Stimulated activated CD4-positive, alpha-beta T cell treated with anti-CD3 and anti-CD28 coated beads, Interleukin-2, amount 100 ng/mL, for 4 hours (primary cell): ENCODE data around the gene CHRM1.

Experiments used
- DNase-seq: peaks from one replicate; pipeline ENCODE4 v3.0.0-alpha.2; 2020; ENCODE audit warnings: low read depth

Gene CHRM1

DNA sequence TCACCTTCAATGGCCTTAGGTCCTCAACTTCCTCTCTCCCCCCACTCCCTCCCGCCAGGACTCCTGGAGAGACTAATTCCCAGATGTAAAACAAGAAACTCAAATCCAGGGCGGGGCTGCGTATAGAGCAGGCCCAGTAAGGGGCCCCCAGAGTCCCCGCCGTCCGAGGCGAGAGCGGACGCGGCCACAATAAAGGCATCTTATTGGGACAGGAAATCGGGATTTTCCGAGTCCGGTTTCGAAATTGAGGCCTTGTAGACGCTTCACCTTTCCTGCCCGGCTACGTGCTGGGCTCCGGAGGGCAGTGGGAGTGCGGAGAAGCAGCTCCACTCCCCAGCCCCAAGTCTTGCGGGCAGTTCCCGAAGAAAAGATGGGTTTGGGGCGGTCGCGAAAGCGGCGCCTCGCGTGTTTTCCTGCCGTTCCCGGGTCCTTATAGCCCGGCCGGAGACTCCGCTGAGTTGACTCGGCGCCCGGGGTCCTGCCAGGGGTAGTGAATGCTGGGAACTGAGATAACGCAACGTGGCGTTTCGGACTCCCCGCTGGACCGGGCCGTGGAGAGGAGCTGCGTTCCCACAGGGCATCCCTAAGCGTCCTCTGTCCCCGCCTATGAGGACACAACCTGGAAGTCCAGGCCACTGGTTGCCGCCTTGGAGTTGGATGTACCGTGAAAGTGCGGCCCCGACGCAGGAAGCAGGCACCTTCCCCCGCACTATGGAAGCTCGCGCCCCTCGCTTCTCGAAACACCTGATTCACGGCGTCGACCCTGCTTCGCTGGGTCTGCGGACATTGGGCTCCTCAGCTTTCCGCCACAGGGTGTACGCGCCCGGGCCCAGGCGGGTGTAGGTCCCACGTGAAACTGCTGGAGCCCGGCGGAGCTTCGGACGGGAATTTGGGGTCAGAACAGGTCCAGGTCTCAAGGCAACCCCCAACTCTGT lies 4.8 kb upstream of the CHRM1 start:
- no peak for DNase-seq

DNA sequence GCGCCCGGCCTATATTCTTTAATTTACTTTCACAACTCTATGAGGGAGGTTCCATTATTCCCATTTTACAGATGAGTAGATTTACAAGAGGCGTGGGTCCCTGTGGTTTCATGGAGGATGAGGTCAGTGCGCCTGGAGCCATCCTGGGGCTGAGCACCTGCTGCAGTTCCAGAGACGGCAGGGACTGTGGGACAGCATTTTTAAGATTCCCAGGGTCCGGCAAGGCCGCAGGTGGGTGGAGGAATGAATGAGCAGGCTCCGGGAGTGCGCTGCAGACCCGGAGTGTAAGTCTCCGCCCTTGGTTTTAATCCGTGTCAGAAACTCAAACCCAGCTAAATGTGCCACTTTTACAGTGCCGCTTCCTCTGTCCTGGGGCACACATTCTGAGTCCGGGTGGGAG lies 4.1 kb upstream of the CHRM1 start:
- no peak for DNase-seq

DNA sequence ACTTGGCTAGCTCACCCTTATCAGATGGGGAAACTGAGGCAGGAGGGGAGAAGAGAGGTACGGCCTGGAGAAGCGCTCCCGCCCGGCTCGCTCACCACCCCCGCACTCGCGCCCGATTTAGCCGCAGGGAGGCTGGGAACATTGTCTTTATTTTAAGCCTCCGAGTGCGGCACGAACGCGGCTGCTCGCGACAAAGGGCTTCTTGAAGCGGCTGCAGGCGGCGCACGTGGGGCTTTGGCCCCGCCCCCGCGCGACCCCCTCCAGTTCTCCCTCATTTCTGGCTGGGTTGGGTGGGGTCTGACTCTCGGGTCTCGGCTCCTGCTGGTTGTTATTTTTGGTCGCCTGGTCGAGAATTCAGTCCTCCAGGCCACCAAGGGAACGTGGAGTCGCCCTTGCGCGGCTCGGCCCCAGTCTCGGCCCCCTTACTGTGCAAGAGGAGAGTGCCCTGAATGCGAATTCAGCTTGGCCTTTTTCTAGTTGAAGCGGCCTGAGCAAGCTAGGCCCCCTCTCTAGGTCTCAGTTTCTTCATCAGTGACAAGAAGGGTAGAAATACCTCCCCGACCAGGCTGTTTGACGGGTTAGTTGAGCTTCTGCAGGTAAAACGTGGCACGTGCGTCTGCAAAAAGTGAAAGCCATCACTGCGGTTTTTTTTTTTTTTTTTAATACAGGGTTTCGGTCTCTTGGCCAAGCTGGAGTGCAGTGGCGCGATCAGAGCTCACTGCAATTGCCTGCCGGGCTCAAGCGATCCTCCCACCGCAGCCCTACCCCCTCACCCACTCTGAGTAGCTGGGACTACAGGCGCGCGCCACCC lies 2.6 kb upstream of the CHRM1 start:
- no peak for DNase-seq

DNA sequence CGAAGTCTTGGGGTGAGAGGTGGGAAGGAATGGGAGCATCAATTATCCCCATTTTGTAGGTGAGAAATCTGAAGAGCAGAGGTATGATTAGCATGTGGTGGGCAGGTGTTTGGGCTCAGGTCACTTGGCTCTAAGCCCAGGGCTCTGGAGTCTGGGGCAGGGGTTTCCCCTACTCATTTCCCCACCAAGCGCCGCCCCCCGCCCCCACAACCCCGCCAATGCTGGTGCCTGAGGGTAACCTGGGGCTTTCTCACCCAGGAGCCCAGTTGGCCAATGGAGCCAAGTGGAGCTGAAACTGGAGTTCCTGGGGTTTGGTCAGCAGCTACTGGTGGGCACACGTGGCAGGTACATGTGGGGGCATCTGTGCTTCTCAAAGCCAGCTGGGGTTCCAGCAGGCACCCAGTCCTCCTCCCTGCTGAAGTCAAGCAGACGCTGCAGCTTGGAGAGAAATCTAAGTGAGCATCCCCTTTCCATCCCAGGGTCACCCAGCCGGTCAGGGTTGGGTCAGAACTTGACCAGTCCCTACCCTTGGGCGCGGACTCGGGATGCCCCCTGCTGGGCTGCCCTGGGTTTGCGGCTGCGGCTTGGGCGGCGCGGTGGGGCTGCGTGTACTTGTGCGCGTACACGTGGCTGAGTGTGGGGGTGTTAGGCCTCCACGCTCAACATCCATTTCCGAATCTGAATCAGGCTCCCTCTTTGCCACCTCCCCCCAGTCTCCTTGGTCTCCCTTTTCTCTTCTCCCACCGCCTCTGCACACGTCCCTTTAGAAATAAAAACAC lies 1.7 kb upstream of the CHRM1 start:
- DNase-seq = peak; percentile 44

DNA sequence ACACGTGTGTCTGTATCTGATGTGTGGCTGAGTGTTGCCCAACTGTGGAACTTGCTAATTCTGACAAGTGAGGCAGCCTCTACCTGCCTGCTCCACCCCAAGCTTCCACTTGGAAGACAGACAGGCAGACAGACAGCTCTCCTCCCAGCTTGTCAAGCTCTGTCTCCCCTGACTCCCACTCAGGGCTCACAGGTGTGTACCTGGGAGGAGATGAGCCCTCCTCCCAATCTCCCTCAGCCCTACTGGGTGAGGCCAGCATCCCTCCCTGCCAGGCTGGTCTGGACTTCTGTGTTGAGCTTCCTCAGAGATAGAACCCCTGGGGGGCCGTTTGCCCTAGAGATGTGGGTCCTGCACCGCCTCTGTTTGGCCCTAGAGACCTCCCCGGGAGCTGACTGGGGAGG lies 1.0 kb upstream of the CHRM1 start:
- DNase-seq = no peak

DNA sequence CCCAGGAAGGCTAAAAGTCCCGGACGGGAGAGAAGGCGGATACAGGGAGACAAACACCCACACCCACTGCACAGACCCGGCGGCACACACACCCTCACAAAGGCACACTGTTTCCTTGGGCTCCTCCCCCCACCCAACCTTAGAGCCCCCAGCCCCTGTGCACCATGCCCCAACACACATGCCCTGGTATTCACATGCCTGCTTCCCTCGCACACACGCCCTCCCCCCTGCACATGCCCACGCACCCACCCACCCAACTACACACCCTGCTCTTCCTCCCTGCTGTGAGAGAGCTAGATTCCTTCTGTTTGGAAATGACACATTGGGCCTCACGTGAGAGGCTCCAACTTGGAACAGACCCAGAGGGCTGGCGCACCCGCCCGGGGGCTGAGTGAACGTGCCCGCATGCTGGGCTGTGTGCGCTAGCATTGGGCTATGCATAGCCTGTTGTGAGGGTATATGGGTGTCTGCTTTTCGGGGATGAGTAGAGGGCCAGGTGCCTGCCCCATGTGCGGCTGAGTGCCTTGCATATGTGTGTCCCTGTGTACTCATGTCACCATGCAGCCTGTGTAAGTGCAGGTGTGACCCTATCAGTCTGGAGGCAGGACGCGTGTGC lies 518 bp upstream of the CHRM1 start:
- no peak for DNase-seq

DNA sequence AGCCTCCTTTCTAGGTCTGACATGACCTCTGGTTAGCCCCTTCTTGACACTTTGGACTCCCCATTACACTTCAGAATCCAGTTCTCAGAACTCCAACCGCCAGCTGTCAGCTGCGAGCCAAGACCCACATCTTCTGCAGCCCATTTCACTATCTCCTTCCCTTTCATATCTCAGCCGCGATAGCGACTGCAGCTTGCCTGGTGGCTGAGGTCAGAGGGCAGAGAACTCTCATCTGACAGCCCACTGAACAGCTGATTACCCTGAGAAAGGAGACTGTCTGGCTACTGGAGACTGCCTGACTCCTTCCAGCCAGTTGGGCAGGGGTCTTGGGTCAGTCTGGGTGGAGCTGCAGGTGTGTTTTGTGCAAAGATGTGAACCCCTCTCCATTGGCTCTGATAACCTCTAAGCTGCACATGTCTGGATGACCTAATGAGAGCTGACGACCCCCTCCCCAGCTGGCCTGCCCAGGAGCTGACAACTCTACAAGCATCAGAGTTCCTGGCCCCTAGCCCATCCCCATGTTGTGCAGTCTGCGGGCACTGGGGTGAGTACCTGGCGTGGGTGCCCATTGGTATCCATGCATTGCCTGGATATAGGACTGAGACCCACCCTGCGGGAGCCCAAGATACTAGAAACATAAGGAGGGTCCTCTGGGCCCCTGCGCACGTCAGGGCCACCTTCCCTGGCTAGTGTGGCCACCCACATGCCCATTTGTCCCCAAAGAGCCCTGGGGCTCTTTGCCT lies 1.1 kb downstream of the CHRM1 start:
- DNase-seq = no peak

DNA sequence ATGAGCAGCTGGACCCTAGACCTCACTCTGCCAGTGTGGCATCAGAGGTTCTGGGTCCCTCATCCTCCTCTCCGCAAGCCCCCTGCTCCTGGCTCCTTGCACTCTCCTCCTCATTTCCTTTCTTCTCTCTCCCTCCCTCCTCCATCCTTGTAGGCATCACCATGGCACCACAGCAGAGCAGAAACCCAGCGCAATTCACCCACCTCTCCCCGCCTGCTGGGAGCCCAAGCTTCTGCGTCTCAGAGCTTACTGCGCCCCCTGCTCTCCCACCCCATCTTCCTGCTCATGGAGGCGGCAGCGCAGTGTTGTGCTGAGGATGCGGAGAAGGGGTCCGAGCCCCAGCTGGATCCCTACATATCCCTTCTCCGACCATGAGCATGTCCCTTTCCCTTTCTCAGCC lies 1.7 kb downstream of the CHRM1 start:
- no peak for DNase-seq

DNA sequence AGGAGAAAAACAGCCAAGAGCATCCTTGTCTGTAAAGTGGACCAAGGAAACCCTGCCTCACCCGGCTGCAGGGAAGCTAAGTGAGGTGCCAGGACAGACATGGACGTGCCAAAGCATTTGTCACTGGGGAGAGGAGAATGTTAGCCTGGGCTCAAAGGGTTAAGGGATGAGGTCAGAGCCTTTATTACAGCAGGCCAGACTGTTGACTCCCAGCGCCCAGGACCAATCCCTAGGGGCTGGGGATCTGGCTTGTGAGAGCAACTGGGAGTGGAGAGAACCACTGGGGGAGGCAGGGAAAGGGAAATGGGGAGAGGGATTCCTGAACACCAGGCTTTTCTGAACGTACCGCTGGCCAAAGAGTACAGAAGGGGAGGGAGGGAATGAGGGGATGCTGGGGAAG lies 2.6 kb downstream of the CHRM1 start:
- no peak for DNase-seq

DNA sequence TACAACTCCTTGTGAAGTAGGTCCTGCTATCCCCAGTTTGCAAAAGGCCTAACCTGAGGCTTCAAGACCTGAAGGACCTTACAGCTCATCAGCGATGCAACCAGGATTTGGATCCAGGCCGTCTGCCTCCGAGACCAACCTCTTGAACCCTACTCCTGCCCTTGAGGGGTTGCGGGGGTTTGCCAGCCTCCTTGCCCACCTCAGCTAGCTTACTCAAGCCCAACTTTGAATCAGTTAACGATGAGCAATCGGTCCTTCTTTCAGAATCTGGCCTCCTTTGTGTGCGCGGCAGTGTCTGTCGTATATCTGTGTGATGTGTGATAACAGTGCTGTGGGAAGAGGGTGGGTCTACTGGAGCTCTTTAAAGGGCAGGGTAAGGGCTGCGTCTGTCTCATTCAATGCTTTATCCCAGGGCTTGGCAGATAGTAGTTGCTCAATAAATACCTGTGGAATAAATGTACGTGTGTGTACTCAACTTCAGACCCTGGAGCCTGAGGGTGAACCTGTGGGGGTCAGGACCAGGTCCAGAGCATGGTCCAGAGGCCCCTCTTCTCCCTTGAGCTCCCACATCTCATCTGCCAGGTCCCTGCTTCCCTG lies 3.2 kb downstream of the CHRM1 start:
- no peak for DNase-seq

DNA sequence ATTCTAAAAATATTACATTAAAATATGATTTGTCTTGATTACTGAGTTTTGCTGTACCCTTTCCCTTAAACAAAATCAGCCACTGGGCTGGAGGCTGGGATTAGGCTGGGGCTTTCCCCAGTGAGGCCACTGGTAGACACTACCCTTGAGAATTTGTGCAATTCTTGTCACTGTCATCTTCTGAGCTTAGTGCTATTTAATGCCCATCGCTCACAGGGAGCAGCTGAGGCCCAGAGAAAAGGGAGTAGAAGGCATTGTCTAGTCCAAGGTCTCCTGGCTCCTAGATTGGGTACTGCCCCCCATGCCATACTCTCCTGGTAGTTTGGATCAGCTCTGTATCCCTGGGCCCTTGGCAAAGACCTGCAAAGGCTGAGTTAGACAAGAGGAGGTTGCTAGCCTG lies 6.7 kb downstream of the CHRM1 start:
- DNase-seq = no peak

DNA sequence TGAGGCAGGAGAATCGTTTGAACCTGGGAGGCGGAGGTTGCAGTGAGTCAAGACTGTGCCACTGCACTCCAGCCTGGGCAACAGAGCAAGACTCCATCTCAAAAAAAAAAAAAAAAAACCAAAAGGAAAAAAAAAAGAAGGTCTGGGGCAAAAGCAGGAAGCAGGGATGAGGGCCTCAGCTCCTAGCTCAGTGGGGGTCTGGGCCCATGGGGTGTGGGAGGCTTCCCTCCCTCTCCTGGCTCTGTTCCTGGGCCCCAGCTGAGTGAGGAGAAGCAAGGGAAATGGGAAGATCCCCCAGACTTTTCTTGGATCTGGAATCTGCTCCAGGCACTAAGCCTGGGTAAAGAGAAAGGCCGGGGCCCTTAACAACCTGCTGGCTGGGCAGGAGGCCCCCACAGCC lies 8.9 kb downstream of the CHRM1 start:
- DNase-seq = no peak

DNA sequence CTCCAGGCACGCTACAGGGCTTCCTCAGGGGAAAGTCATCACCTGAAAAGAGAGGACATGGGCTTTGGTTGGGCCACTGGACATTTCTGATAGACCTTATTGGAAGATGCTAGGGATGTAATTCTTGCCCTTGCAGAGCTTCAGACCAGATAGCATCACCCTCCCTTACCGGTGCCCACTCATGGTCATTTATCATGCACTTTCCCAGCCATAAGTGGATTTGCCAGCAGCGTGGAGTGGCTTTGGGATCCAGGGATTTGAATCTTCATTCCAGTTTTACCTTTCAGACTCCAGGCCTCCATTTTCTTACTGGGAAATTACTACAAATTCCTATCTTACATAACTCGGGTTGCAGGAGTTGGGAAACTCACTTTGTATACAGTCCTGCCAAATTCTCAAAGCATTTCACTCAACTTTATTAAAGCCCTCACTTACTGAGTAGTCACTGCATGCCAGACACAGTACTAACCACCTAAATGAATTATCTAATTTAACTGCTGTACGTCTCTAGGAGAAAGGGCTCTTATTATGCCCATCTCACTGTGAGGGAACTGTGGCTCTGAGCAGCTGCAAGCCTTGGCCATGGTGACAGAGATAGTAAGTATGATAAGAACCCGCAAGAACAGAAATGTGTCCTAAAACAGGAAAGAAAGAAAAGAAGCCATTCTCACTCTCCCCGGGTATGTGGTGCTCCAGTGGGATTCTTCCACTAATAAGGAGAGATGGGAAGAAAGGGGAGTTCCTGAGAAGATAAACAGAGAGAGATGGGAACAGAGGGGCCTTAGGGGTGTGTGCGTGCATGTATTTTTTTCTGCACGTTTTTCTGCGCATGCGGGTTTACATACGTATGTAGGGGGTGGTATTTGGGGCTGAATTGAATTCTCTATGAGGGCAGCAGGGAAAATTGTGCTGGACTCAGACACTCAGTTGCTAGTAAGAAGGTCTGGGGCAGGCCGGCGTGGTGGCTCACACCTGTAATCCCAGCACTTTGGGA lies 9.7 kb downstream of the CHRM1 start:
- DNase-seq = no peak

DNA sequence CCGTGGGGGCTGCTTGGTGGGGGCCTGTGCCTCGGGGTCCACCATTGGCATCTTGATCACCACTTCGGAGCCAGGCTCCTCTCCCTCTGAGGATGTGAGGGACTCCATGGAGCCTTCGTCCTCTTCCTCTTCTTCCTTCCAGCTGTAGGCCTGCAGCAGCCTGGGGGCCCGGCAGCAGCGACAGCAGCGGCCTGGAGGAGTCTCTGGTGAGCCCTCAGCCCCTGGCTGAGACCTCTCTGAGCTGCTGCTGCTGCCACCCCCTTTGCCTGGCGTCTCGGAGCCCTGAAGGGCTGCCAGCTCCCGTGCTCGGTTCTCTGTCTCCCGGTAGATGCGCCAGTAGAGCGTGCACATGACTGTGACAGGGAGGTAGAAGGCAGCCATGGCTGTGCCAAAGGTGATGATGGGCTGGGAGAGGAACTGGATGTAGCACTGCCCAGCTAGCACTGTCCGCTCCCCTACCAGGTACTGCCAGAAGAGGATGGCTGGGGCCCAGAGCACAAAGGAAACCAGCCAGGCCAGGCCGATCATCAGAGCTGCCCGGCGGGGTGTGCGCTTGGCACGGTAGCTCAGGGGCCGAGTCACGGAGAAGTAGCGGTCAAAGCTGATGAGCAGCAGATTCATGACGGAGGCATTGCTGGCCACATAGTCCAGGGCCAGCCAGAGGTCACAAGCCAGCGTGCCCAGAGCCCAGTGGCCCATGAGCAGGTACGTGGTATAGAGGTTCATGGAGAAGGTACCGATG lies 10.9 kb downstream of the CHRM1 start:
- DNase-seq = no peak

DNA sequence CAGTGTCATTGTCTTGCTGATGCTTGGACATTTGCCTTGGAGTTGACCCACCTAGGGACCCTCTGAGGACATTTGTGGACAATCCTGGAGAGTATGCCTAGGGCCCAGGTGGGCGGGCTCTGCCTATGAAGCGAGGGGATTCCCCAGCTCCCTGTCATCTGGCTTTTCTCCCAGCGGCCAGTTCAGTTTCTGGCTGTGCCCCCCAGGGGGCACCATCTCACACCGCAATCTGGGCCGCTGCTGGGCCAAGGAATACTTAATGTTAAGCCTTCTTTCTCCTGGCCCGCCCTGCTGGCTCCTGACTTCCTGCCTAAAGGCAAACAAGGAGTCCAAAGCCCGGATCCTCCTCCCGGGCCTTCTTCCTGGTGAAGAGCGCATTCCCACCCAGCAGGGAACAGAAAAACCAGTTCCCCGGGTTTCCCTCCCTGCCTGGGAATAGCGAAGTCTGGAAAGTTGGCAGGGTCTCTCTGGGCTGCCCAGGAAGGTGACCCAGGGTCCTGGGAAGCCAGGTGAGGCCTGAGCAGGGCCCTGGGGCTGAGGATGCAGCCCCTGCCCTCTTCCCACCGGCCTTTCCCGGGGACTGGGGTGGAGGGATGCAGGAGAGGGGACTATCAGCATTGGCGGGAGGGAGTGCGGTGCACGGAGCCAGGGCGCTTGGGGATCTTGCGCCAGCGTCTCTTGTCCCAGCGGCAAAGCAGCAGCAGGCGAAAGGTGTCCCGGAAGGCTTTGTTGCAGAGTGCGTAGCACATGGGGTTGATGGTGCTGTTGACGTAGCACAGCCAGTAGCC lies 11.9 kb downstream of the CHRM1 start:
- DNase-seq = no peak

DNA sequence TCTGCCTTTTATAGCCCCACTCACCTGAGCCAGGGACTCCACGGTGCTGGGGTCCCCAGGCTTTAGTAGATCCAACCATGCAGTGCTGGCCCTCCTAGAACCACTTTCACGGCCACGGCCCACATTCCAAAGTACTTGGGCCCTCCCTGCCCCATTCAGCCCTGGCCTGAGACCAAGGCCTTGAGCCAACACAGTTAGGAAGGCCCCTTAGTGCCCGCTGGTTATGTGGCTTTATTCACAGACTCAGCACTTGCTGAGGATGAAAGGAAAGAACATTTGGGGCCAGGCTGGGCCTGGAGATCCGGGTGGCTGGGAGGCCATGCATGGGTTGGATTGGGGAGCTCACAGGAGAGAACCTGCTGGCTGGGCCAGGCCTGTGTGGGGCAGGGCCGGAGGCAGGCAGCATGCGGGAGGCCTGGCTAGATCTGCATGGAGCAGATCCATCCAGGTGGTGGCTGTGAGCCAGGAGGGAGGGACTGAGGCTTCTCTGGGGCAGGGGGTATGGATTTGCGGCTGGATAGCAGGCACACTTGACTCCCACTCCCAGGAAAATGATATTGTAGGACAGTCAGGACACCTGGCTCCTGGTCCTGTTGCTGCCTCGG lies 12.6 kb downstream of the CHRM1 start:
- no peak for DNase-seq

DNA sequence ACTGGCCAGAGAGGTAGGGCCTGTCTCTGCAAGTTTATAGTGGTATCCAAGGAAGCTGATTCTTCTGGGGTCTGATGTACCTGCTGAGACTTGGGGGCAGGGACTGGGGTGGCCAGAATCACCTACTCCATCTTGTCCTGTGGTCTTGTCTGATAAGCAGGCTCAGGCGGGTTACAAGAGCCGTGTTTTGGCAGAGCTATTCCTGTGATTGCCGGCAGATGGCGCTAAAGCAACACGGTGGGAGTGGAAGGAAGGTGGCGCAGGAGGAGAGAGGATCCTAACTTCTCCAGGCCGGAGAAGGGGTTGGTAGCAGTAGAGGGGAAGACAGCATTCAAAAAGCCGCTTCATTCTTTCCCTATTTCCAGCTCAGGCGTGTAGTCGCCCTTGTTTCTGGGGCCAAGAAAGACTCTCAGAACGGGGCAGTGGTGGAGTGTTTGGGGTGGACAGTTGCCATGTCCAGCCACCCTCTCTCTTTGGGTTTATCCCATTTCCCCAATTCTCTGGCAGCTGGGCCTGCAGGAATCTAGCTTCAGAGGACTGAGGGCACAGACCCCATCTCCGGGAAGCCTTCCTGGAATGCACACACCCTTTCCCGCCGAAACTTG lies 15.1 kb downstream of the CHRM1 start:
- DNase-seq = peak; percentile 65
